HG03432 (cell line): ENCODE results near the gene BAIAP2.
"Not testable (repeated sequence)": the region's sequence is repeated elsewhere in the genome, so short reads cannot be mapped to it uniquely, and the experiment has no call there.

ENCODE experiments used
- ATAC-seq: cut with Tn5 transposase; IDR thresholded peaks from one replicate; pipeline ENCODE4 v1.9.1; 2021; ENCODE audit warnings: mild to moderate bottlenecking, moderate library complexity; ENCODE audit not compliant: unreplicated experiment

The BAIAP2 gene

DNA sequence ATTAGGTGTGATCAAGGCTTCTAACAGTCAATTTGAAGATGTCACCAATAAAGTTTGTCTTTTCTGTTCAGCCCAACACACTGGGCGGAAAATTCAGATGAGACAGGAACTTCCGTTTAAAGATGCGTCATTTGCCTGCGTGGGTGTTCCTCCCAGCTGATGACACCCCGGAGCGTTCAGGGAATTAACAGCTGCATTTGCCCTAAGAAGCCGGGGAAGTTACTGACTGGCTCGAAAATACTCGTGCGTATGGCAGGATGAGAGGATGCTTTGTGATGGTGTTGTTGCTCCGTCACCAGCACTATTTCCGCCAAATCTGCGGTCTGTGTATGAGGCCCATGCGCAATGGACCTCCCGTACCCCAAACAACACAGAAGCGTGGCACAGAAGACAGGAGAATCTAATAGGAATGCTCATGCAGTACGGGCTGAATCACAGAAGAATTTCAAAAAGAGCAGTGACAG is 118.4 kb downstream of the BAIAP2 start:
- ATAC-seq = no peak

DNA sequence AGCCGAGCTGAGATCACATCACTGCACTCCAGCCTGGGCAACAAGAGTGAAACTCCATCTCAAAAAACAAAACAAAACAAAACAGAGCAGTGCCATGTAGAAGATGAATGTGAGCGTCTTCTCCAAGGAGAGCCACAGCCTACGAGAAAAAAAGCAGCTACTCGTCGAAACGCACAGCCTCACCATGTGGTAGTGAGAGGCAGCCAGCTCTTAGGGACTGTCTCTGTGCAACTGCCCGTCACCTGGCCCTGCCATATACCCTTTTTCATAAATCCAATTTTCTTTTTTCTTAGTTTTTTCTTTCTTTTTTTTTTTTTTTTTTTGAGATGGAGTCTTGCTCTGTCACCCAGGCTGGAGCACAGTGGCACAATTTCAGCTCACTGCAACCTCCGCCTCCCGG is 119.1 kb downstream of the BAIAP2 start:
- ATAC-seq = not testable (repeated sequence)

DNA sequence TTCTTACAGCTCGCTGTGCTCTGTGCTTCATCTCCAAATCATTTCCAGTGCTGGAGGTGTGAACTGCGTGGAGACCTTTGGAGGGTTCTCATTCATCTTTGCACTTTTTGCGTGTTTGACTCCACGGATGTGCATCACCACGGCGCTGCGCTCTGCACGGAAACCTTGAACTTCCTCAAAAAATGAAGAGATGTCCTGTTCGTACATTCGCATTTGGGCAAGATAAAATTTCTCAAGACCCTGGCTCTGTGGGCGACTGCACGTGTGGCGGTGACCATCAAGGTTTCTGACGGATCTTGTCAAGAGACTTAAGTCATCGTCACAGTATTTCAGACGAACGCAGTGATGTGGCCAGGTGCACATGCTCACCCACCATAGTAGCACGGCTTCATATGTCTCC is 120.0 kb downstream of the BAIAP2 start:
- ATAC-seq = no peak

DNA sequence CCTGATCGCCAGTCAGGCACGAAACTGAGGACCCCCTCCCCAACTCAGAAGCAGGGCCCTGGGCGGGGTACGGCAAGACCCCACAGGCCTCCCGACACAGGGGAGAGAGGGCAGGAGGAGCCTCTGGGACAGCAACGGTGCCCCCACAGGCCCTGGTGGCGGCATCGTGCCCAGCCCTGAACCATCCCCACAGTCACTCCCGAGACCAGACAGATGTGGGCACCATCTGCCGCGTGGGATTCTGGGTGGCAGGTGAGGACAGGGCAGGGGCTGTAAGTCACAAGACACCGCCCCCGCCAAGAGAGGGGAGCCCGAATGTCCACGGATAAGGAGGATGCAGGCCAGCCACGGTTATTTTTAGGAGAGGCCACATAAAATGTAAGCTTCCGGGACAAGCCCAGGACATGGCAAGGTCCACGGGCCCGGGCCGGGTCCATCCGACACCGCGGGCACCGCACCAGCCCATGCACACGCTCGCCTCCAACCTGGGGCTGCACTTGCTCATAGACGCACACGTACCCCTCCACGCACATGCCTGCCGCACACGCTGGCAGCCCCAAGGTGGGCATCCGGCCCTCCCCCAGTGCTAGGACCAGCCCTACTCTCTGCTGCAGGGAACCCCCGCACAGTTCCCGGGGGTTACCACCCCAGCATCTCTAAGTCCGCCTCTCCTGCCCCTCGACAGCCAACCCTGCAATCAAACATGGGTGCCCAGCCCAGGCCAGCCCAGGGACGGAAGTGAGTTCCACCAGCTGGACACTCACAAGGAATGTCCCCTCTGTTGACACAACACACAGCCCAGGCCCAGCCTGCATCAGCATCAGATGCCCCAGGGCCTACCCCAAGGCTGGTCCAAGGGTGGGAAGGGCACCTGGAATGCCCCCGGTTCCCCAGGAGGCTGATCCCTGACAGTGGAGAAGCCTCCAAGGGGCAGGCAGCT is 122.2 kb downstream of the BAIAP2 start:
- no peak for ATAC-seq

DNA sequence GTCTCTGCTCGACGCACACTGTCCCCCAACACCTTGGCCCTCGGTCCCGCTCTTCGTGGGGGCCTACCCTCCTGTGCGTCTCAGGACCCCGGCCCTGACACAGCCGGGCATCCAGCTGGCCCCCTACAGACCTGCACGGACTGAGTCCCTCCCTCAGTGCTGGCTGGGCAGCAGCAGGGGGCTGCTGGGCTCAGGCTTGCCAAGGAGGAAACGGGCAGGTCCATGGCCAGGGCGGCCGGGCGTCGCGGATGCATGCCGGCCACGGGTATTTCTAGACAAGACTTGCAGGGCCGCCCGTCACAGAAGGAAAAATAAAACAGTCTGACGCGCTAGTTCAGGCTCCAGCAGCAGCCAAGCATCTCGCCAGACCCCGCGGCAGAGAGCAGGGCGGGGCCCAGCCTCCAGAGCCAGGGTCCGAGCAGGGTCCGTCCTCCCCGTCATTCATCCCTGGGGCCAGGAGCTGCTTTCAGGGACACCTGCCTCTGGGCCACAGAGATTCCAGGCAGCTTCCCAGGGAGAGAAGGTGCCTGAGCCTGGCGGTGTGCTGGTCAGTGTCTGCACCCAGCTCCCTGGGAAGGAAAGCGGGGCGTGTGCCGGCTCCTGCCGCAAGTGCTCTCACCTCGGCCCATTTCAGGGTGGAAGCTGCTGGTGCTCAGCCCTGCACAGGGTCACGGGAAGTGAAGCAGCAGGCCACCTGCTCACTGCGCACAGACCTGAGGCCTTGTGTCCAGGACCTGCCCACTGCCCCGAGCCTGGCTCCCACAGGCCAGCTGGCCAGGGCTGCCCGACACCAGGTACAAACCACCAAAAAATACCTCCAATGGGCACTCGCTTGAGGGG is 123.1 kb downstream of the BAIAP2 start:
- ATAC-seq = no peak

DNA sequence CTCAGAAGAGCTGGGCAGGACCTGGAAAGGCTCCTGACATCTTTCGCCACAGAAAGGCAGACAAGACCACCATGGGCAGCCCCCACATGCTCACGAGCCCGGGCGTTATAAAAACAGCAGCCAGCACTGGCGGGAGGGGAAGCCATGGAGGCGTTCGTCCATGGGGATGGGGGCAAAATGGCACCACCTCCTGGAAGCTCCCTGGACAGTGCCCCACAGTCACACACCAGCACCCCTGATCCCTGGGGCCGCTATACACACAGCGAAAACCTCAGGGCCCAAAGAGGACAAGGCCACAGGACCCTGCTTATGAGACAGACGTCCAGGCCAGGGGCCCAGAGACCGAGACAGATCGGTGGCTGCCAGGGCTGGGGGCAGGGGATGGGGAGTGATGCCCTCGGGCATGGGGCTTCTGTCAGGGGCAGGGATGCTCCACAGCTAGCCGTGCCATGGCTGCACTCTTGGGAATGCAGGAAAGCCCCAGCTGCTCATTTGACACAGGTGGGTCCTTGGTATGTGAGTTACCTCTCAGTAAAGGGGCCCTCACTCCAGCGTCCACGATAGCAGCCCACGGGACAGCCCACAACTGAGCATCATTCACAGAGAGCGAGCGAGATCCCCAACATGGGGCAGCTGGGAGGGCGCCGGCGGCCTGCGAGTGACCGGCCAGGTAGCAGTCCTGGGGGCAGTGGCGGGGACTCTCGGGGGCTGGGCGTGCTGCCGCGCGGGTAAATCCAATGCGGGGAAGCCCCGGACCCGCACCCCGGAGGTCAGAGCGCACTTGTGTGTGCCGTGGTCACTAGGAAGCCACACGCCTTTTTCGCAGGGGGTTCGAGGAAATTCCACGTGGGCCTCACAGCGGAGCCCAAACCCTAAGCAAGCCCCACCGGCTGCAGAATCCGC is 124.0 kb downstream of the BAIAP2 start:
- ATAC-seq = no peak

DNA sequence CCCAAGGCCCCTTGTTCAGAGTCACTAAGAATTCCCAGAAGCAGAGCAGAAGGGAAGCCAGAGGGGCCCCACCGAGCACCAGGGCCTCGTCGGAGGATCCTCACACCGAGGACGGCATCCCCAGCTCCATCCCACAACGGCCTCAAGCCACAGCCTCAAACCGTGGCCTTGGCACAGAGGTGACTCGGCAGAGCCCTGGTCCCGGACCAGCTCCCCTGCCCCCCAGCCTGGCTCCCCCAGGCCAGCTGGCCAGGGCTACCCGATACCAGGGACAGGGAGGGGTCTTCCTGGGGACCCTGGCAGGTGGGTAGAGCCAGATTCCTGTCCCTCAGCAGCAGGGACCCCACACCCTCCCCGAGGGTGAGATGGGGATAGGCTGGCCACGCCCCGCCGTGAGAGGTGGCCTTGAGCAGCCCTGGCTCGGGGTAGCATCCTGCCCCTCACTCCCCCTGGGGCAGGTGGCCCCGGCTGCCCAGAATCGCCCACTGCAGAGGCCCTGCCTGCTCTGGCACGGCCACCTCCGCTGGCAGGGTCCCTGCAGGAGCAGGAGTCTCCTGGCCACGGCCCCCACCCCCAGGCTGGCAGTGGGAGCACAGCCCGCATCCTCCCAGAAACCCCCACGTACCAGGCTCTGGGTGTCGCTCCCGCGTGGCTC is 124.8 kb downstream of the BAIAP2 start:
- no peak for ATAC-seq

DNA sequence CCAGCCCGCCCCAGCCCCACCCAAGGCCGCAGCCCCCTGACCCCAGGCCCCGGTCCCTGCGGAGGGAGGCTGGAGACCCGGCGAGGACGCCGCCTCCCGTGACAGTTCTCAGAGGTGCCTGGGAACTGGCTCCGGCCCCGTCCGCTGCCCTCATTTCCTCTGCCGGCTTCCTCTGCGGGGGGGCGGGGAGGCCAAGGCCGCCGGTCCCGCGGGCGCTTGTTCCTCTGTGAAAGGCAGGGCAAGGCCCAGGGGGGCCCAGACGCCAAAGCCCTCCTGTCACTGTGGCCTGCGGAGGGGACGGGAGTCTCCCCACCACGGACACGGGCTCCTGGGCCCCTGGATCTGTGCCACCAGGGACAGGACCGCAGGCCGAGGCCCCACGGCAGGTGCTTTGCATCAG is 125.4 kb downstream of the BAIAP2 start:
- ATAC-seq = no peak

DNA sequence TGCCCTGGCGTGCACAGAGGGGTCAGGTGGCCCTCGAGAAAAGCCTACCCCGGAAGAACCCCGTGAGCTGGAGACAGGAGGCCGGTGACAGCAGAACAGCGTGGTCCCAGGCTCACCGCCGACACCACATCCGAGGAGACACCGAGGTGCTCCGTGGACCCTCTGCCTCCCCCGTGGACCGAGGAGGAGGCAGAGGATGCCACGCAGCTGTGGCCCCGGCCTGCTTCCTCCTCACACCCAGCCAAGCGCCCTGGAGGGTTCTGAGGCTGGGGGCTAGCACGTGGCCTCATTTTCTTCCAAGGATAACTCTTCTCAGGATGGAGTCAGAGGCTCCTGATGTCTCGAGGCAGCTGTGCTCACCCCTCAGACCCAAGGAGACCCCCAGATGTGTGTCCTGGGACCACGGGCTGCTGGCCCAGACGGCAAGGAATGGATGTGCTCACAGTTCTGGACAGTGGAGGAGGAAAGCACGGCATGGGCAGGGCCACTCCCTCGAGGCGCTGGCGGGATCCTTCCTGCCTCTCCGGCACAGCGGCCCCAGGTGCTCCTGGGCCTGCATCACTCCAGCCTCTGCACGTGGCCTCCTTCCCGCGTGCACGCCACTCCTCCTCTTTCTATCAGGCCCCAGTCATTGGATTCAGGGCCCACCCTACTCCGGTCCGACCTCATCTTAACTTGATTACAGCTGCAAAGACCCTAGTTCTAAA is 125.9 kb downstream of the BAIAP2 start:
- ATAC-seq = no peak

DNA sequence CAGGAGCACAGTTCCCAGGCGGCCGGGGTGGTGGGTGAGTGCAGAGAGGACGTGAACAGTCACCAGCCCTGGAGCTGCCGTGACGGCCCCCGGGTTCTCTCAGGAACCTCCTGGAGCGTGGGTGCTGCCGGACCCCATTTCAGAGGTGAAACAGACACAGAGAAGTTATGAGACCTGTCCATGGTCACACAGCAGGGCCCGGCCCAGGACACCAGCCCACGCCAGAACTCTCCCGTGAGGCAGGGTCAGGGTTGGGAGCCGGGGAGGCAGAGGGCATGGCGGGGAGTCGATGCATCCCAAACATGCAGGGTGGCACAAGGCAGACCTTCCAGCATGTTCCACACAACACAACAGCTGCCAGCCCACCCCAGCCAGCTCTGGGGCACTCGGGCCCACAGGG is 126.6 kb downstream of the BAIAP2 start:
- no peak for ATAC-seq

DNA sequence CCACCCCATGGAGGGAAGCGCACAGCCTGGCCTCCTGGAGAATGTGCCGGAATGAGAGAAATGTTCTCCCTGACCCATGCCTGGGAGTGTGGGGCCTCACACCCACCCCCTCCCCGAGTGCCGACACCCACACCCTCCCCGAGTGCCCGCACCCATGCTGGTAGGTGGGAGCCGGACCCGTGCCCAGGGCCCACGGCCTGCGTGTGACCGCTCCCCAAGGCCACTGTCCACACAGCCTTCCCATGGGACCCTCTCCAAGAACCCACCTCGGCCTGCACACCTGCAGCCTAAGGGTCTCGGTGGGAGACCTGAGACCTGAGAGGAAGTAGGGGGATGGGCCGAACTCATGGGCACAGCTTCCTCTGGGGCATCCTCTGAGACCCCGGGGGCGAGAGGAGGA is 127.0 kb downstream of the BAIAP2 start:
- ATAC-seq = no peak

DNA sequence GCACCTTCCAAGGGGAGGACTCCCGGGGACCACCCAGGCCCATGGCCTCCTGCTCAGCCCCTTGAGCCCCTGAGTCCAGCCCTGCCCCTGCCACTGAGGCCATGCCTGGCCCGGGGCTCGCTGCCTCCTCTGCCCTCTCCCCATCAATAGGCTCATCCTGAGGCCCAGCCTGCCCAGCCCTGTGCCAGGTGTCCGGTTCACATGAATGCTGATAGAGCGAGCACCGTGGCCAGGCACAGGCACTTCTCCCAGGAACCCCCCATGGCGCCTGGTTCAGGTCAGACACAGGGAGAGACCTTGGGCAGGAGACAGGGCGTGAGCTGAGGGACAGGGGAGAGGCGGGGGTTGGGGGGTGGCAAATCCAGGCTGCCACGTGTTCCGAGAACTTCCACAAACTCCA is 127.5 kb downstream of the BAIAP2 start:
- no peak for ATAC-seq

DNA sequence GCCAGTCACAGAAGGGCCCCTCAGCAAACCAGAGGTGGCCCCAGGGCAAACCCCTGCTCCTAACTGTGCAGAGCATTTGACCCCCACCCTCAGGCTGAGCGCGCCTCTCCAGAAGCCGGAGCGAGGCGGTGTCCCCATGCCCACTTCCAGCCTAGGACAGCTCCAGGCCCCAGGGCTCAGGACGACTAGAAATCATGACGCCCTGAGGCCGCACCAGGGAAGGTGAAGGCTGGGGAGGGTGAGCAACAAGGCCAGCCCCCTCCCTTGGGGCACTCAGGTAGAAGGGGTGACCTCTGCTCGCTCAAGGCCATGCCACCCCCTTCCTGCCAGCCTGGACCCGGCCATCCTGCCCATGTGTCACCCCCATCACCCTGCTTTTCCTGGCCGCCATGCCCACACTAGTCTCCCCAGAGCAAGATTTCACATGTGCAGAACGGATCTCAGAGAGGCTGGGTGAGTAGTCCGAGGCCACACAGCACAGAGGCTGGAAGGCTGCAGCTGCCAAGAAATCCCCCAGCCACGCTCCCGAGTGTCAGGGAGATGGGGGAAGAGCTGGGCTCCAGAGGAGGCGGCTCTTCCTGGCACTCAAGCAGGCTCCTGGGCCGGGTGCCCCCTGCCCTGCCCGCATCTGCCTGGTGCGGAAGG is 128.2 kb downstream of the BAIAP2 start:
- ATAC-seq = no peak

DNA sequence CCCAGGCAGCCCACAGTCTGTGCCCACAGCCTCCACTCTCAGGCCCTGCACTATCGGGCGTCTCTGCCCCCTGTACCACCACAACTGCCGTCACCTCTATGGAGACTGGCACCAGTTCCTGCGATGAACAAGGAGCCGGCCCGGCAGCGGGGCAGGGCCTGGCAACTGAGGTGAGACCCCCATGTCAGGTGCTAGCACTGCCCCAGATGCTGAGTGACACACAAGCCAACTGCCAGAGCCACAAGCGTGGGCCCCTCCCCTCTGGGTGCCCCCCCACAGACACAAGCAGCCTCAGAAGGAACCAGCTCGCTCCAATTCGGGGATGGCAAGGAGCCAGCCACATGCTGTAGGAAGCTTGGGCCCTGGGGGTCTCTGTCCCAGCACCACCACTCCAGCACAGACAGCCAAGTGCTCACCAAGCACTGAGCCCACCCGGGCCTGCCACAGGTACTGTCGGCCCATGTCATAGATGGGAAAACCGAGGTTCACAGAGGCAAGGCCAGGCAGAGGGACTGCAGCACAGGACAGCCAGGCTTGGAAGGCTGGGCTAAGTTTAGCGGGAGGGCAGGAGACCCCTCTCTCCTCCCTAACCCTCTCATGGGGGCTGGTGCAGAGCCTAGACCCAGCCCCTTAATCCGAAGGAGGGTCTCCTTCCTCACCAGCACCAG is 128.9 kb downstream of the BAIAP2 start:
- ATAC-seq = no peak

DNA sequence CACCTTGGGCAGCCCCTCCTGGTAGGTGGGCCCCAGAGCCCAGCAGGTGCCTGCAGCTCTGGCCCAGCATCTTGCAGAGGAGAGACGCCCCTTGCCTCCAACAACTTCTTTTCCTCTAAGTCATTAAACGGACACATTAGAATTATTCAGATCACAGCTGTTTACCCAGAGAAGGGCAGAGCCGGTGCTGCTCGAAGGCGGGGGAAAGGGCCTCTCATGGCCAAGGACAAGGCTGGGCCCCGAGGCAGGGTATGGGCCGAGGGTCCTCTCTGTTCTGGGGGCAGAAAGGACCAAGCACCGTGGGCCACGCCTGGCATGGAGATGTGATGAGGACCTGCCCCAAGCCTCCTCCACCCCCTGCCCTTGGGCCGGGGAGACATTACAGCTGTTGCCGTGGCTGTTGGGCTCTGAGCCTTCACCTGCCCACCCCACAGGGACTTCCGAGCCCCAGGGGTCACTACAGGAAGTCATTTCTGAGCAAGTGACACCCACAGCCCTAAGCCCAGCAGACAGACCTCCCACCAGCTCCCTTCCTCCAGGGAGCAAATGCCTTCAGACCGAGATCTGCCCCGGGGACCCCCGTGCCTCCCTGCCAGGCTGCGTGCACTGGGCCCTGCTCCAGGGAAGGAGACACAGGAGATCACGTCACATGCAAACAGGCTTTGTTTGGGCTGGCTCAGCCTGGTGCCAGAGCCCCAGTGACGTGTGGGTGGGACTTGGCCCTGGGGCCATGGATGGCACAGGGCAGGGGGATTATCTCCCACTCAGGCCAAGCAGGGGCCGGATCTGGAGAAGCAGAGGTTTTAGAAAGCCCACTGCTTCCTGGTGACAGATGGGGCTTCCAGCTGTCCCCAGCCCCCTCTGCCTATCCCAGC is 129.7 kb downstream of the BAIAP2 start:
- ATAC-seq = no peak

DNA sequence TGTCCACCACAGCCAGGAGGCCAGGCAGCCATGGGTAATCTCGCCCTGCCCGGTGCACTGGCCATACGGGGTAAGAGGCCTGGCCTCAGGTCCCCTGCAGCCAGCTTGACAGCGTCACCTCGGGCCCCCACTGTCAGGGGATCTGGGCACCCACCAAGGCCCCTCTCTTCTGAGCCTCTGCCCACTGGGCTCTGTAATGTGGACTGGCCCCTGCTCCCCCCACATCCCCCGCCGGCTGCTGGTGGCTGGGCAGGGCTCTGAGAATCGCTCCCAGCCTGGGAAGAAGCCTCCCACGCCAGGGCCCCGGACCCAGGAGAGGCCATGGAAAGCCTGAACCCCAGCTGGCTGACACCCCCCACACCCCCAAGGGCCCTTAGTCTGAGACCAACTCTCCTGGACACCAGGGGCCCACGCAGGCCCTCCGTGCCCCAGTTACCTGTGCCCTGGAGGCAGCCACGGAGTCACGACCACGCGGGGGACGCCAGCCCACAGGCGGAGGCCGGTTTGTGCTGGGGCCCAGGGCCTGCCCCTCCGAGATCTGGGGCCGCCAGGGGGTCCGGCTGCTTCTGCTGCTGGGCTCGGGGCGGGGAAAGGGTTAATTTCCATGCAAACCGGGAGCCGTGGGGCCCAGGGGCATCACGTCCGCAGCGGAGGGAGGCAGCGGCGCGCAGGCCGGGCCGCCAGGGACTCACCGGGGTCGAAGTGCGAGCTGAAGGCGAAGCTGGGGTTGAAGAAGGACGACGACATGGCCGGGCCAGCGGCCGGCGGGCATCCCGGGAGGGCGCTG is 130.5 kb downstream of the BAIAP2 start, which contains the start of gene PVALEF:
PVALEF (plus strand) TSS at position 262 of the 787 bp plus-strand sequence. CDS start 15,720 bp downstream, outside the sequence.
- no peak for ATAC-seq

DNA sequence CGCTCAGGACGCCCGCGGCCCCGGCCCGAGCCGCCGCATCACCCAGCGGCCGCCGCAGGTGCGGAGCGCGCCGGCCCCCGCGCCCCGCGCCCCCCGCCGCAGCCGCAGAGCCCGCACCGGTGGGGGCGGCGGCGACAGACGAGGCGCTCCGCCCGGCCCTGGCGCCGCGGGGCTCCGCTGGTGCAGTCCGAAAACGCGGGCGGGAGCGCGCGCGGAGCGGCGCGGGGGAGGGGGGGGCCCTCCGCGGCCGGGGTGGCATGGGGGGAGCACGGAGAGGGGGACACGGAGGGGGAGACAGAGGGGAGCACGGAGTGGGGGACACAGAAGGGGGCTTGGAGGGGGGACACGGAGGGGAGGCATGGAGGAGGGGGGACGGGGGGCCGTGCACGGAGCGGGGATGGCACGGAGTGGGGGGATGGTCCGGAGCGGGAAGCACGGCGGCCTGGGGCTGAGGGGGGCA is 131.1 kb downstream of the BAIAP2 start, which contains the start of gene AATK:
AATK (minus strand) TSS at position 189 of the 460 bp plus-strand sequence. CDS start 229 bp downstream, outside the sequence.
- ATAC-seq = no peak
